ENCODE results near the gene ABLIM3.

The ABLIM3 gene

DNA sequence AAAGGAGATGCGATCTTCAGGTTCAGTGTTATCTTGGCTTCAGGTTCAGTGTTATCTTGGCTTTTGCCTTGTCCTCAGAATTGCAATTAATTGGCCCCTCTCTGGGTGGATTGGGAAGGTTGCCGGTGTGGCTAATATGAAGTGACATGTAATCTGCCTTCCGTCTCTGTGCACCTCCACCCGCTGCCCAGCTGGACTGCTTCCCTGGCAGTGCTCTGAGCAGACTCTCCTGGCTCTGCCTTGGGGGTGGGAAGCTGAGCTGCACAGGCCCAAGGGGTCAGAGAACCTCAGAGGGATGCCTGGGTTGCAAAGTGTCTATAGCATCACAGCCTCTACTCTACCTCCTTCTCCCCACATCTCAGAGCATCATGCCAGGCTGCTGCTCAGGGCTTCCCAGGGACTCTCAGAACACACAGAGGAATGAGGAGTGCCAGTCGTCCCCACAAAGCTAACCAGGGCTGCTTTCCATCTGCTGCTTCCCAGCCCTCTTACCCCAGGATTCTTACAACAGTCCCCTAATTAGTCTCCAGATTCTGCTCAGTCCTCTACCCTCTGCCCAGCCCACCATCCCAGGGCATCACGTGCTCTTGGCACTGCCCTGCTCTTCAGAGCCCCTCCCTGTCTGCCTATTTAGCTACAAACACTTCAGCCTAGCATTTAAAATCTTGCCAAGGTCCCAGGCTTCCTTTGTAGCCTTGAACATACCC lies 76.0 kb downstream of the ABLIM3 start:
- peak in 8 of 56 donors; percentile 10 to 38 (median 14) for DNase-seq

DNA sequence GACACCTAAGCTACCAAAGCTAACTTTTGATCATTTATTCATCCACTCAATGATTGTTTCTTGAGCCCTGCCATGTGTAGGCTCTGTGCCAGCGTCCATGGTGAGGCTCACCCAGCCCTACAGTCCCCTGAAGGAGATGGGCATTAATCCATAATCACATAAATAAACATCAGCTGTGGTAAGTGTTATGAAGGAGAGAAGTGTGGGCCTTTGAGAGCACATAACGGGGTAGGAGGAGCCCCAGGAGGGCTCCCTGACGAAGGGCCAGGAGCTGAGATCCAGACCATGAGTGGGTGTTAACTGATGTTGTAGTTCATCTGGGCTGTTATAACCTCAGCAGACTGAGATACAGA lies 76.5 kb downstream of the ABLIM3 start:
- DNase-seq = no peak

DNA sequence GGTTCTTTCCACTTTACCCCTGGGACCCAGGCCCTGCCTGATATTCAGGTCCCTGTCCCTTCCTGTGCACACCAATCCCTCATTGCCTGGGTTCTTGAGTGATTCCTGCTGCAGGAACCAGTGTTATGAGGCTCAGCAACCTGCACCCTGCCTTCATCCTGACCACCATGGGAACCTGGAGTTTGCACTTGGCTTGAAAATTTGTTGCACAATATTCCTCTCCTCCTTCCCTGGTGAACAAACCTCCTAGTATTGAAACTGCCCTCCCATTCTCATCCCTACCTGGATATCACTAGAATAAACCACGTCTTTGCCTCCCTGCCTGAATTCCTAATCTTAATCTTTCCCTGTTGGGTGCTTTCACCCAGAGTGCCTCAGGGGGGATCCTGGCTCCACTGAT lies 78.3 kb downstream of the ABLIM3 start:
- no peak for DNase-seq

DNA sequence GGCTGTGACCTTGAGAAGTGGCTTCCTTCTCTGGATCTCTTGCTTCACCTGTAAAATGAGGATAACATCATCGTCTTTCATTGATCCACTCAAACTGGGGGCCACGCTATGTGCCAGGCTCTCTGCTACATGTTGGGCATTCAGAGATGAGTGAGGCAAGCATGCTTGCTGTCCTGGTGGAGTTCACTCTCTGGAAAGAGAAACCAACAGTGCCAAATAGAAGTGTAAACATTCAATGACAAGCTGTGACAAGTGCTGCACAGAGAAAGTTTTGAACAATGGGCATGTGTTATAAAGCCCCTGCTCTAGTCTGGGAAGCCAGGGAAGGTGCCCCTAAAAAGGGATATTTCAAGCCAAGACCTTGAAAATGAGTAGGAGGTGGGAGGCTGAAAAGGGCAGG lies 79.5 kb downstream of the ABLIM3 start:
- no peak for DNase-seq

DNA sequence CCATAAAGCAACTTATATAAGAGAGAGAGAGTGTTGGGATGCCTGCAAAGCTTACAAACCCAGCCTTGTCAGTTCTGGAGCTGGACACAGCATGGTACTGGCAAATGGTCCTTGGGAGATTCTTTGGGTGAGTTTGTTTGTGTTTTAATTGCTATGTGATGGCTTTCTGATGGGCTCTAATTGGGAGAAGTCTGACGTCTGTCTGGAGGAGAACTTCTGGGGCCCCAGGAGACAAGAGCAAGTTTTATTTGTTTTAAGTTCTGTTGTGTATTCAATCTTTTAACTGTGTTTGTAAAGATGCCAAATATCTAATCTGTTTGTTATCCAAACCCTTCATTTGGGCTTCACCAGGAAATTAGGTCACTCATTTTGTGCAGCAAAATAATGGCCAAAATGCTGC lies 80.0 kb downstream of the ABLIM3 start:
- DNase-seq = no peak

DNA sequence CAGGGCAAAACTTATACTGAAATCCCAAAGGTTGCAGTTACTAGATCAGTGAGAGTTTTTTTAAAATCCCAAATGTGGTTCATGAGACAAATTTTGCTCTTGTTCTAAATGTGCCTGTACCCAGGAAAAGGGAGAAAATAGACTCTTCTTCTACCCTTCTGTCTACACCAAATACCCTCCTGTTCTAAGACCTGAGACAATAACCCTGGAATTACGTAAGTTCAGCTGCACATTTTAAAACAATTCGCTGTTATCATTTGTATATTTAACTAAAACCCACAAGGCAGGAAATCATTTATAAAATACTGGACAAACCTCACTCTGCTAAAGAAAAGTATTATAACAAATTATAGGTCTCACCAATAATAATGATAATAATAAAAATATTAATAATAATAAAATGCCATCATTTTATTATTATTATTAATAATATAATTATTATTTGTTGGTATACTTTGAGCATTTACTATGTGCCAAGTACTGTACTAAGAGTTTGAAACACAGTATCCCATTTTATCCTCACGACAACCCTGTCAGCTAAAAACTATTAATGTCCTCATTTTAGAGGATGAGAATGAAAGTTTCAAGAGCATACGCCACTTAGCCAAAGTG lies 80.5 kb downstream of the ABLIM3 start:
- DNase-seq = no peak

DNA sequence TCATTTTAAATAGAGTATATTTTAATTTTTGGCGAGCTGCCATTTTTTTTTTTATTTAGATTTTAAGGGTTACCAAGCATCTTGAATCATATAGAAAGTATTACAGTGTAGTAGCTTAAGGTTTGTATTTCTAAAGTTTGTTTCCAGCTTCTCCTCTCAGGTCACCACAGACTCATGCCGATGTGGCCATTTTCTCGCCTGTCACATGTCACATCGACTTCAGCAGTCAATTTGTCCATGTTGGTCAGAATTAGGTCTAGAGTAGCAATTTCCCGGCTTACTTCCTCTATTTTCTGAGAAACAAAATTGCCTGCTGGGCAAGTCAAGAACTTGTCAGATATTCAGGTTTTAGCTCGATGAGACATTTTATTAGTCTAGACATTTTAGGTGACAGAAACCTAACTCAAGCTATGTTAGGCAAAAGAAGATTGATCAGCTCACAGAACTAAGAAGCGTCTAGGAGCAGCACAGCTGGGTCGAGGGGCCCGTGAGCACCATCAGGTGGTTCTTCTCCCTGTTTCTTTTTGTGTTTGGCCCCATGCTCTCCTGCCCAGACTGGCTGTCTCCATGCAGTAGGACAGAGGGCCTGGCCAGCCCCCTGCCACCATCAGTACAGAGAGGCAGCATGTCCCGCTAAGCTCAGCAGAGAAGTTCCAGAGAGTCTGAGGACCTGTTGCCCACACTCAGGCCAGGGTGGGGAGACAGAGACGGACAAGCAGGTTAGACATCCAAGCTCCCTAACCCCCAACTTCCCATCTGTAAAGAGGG lies 82.0 kb downstream of the ABLIM3 start:
- no peak for DNase-seq

DNA sequence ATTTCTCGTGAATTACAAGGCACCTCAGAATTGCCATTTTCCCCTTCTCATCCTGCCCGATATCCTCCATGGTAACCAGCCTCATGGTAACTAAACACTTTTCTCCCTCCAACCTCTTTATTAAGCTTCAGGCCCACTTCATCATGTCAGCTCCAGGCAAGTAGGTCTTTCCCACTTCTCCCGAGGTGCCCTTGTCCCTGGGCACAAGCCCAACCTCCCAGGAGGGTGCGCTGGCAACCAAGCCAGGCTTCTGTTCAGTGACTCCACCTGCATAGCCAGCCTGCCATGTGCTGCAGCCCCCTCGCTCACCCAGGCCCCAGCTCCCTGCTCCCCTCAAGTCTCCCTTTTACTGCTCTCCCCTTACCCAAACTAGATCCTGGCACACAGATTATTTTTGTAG lies 83.0 kb downstream of the ABLIM3 start:
- no peak for DNase-seq

DNA sequence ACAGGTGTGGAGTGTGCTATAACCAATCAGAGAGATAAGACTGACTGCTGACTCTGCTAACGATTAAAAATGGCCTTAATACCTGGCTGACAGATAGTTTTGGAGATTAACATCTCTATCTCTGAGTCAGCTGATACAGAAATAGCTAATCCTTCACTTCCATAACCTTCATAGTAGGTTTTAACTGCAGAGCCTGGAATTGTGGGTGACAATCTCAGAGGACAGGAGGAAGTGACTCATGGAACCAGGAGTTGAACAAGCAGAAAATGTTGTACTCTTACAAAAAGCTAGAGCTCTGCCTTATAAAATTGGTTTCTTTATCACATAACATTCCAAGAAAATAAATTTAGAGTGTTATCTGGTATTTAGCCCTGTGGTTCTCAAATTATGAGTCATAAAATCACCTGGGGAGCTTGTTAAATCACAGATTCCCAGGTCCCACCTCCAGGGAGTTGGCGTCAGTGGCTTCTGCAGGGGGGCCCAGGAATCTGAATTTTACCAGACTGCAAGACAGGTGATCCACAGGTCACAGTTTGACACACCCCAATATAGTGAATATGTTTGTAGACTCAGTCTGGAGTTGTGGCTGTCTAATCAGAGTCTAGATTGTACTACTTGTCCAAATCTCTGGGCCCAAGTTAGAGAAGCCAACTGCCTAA lies 86.0 kb downstream of the ABLIM3 start:
- DNase-seq = no peak

DNA sequence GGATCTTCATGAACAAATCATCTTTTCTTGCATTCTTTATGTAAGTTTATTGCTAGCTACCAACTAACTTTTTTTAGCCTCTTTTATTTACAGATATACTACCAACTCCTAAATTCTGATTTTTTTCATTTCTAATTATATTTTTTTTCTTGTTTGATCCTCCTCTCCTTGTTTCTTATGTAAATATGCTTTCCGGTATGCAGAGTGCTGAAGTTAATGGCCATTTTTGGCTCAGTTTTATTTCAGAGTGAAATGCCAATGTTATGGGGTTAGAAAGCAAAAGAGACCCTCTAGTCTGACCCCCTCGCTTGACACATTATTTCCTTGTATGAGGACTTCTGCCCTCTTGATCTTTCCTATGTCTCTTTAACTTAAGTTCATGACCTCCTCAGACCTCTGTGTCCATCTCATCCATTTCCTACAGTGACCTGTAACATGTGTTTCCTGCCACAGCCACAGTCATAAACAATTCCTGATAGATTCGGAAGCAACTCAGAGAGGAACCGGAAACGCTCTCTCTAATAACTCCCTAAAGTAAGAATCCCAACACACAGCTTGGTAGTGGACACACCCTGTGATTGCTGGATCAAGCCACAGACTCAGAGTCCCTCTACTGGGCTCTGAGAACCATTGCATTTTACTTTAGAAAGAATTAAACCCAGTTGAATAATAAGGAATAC lies 87.5 kb downstream of the ABLIM3 start:
- DNase-seq = peak in 9 of 56 donors; percentile 7 to 39 (median 17)

DNA sequence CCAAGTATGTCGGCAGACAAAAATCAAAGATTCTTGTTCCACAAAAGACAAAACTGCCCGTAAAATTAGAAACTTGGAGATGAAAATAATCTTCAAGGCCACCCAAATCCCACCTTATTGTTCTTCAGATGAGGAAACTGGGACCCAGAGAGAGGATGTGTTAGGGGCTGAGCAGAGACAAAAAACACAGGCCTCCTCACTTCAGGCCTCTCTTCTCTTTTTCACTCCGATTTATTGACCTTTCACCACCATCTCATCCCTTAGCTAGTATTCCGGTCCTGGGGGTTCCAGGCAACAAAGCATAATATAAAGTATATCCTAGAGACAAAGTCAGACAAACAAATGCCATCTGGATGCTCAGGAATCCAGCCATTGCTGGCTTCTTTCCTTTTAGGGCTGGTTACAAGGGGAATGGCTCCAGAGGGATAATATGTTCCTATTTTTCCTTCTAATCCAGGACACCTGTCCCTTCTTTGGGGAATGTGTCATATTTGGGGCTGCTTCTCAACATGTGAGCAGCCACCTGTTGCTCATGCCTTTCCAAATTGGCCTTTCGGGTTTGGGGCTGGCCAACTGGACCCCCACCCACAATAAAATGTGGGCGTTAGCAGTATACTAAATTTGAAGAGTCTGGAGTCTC lies 88.1 kb downstream of the ABLIM3 start:
- DNase-seq = no peak

DNA sequence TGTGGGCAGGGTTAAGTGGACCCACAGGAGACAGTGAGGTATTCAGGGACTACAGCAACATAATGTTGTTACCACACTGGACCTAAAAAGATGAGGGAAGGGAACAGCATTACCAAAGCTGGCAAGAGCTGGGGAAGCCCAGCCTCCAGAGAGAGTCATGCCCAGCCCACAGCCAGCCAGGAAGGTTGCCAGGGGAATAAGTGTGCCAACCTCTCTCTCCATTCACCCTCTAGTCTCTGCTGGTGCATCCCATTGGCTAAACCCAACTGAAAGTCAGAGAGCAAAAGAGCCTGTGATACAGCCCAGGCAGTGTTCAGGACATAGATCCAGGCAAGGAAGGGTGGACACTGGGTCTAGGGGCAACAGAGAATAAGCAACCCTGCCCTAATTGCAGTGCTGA lies 94.5 kb downstream of the ABLIM3 start:
- DNase-seq = peak in 11 of 56 donors; percentile 8 to 30 (median 20)

DNA sequence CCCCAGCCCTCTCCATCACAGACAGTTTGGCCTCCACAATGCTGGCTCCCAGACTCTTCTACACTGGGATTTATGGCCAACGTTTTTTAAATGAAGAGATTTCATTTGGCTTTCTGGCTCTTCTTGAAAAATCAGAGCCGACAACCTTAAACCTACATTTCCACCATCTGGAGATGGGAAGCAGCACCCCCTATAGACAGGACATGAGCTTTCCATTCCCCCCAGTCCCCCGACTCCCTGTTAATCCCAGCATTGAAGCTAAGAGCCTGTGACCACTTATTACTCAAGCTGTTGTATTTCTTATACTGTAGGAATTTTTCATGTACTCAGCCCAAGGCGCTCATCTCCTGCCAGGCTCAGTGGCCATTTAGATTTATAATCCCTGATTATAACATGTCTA lies 96.4 kb downstream of the ABLIM3 start:
- no peak for DNase-seq

DNA sequence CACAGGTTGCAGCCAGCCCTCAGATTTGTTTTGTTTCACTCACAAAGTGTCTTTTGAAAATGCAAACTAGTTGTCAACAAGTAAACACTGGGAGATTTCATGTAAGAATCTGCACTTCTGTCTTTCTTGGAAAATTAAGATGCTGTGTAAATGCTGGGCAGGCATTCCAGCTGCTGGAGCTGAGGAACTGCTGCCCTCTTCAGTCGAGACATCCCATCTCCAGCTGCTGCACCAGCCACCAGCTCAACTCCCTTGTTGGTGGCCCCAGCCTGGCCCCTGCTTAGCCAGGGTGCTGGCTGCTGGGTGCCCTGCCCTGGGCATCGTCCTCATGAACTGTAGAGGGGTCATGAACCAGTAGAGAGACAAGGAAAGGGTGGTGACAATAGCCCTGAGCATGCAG lies 97.2 kb downstream of the ABLIM3 start:
- DNase-seq = no peak

DNA sequence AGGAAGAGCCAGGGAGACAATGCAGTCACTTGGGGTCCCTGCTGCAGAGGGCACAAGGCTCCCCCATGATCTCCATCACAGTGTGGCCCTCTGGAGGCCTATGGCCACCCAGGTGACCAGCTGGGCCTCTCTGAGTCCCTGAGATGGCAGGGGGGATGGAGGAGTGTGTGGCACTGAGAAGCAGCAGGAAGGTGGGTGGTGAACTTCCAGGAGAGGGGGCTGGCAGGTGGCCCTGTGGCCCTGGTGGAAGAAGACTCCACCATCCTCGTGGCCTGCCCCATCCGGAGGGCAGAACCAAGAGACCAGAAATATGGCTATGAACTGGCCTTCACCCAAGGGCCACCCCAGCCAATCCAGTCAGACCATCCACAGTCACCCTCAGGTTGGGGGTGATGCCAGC lies 98.6 kb downstream of the ABLIM3 start:
- no peak for DNase-seq

DNA sequence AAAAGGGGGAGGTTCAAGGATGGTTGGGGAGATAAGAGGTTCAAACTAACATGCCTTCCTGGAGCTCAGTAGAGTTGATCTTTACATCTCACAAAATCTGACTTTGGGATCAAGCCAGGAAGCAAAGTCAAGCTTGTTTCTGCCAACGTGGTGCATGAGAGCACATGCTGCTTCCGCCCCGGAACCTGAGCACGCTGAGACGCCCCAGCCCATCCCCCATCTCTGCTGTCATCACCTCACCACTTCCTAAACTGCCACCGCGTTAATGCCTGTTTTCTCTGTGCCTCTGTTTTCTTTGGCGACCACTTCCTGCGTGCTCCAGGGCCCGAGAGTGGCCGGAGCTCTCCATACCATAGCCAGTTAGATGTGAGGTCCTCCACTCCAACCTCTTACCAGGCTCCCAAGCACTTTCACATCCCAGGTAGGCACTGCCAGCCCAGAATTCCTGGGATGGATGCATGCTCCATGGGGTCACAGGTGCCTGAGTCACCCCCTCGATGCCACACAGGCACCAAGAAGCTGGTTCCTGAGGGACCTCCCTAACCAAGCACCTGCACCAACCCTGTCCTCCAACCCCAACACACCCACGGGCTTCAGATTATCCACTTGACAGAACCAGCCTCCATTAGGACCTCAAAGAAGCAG lies 99.2 kb downstream of the ABLIM3 start:
- DNase-seq = no peak

DNA sequence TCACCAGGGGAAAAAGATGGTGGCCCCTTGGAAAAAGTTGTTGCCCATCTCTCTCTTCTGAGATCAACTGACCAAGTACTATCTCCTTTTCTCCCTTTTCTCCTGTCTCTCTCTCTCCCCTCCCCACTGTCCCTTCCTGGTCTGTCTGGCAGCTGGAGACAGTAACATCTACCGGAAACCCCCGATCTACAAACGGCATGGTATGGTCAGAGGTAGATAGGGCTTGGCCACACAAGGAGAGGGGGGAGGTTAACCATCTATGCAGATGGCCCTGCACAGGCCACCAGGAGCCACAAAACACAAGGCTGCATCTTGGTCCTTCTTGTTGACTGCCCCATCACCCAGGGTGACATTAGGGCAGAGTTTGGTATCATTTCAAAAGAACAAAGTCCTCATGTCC lies 101.0 kb downstream of the ABLIM3 start:
- no peak for DNase-seq

DNA sequence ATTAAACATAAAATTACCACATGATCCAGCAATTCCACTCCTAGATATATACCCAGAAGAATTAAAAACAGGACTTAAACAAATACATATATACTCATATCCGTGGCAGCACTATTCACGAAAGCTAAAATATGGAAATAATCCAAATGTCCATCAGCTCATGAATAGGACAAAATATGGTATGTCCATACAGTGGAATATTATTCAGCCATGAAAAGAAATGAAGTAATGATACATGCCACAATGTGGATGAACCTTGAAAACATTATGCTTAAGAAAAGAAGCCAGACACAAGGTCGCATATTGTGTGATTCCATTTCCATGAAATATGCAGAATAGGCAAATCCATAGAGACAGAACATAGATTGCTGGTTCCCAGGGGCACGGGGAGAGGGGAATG lies 105.6 kb downstream of the ABLIM3 start:
- no peak for DNase-seq

DNA sequence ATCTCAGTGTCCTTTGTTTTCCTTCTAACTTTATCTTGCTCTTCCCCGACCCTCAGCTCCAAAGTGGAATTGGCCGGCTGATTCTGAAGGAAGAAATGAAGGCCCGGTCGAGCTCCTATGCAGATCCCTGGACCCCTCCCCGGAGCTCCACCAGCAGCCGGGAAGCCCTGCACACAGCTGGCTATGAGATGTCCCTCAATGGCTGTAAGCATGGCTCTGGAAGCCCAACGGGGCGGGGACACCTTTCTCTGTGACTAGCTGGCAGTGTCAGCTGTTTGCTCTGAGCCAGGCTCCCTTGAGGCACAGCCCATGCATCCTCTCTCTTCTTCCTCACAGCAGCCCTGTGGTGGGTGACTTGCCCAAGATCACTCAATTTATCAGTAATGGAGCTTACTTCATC lies 106.4 kb downstream of the ABLIM3 start:
- DNase-seq = no peak

DNA sequence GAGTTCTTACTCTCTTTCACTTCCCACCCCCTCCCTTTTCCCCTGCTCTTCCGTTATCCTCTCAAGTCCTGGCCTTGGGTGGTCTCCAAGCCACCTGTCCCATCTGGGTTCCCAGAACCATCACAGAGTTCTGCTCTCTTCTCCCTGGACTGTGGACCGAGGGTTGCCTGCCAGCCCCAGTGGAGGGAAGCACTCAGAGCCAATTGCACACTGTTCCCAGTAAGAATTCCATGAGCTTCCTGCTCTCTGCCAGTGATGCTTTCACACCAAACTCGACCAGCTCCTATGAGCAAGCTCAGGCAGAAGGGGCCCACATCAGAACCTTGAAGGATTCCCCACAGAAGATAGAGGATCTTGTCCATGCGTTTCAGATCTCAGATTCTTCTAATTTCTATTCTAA lies 110.3 kb downstream of the ABLIM3 start:
- DNase-seq = no peak

DNA sequence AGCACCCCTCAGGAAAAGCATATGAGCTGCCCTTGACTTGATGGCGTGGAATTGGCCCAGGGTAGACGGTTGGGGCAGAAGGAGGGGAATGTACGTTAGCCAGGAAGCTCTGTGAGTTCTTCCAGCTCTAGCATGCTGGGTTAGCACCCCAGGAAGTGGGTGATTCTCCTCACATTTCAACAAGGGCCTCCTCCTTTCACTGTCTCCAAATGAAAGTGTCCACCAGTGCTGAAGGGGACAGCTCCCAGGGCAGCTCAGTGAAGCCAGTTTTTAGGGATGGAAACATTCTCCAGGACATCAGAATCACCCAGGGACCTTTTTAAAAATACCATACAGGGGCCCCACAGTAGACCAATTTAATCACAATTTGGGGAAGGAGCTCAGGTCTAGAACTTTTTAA lies 113.2 kb downstream of the ABLIM3 start:
- no peak for DNase-seq
